Testis (tissue), 2 donors: ENCODE measurements around the gene CLEC16A.

Experiments used
- CTCF ChIP-seq, 3 experiments: fragments of 450-650 bp in 2 of 3; fragments of 200-600 bp in 1 of 3; sonication (generic) in 1 of 3; IDR thresholded peaks; one replicate each; pipeline ENCODE4 v1.5.1; 2016 to 2019; ENCODE audit warnings: antibody characterized with exemption in 3 of 3, mild to moderate bottlenecking in 2 of 3, moderate library complexity in 1 of 3
- POLR2A ChIP-seq: fragments of 450-650 bp; IDR thresholded peaks from one replicate; pipeline ENCODE4 v1.6.1; 2017; ENCODE audit warnings: antibody characterized with exemption, mild to moderate bottlenecking, moderate library complexity

- TF ChIP-seq CTCF (IDR thresholded peaks at IDR 0.05), result no peak
- no peak for TF ChIP-seq POLR2A
These were observed 27.9 kb downstream of the CLEC16A start for GRCh38 chr16:10972108-10972818.
